OCI-LY7 (cell line): ENCODE results near the gene TECPR2.
"Not testable (repeated sequence)": the region's sequence is repeated elsewhere in the genome, so short reads cannot be mapped to it uniquely, and the experiment has no call there.

Experiments used
- CTCF ChIP-seq: fragments of 200-600 bp; sonication (generic); conservative IDR thresholded peaks from 2 replicates; pipeline ENCODE4 v1.5.1; 2014; ENCODE audit warnings: mild to moderate bottlenecking, antibody characterized with exemption, low read length, moderate library complexity, mixed read lengths
- EZH2phosphoT487 ChIP-seq: fragments of 200-600 bp; sonication (generic); IDR thresholded peaks from 2 replicates; pipeline ENCODE4 v1.6.1; 2018; ENCODE audit warnings: low read depth, borderline replicate concordance, mild to moderate bottlenecking, mixed run types, antibody characterized with exemption, low read length, moderate library complexity, mixed read lengths

GRCh38 chr14:102351593-102351992 is 11.1 kb upstream of the TECPR2 start:
- TF ChIP-seq CTCF, EZH2phosphoT487: not testable (repeated sequence)
